Heart left ventricle (tissue), 13 donors: ENCODE results near the gene DMRTC2.

Experiments
- POLR2A ChIP-seq, 2 donors: fragments of 450-650 bp; IDR thresholded peaks; one replicate each; pipeline ENCODE4 v1.6.1; 2017; ENCODE audit warnings: antibody characterized with exemption in 2 of 2, mild to moderate bottlenecking in 2 of 2, moderate library complexity in 2 of 2
- TF ChIP-seq, protein P1 (sequence below), 12 donors: fragments of 200-600 bp; sonication (generic) in 4 of 12; IDR thresholded peaks; one replicate each; pipeline versions ENCODE4 v1.5.0 to v1.8.0; 2018 to 2022; ENCODE audit warnings: antibody characterized with exemption in 12 of 12, mild to moderate bottlenecking in 5 of 12
- donor health status: ischemic (EF 13 %, LVEDD 7.1; RV severe dilation, severe dysfunction).
- donor health status: DM: no; HTN: yes; CAD: no.
- donor health status: DM: no; HTN: no; CAD: no.
- donor health status: ischemic (EF 25% LVEDD 6.9; RV normal size, moderate dysfunction).
- donor health status: ischemic (EF 25% LVEDD 5.7; RV mildly dilated, moderate dysfunction).
- donor health status: ischemic (EF 35%, LVEDD 5.7; RV mildly dilated, moderate dysfunction).
- donor health status: nonischemic (EF 11% LVEDD 7.7; RV severe dilation, severe dysfunction).
- donor health status: DM: yes; HTN: yes; CAD: no.
- donor health status: PGD.
- donor health status: ischemic (EF 29% LVEDD 5.4; RV normal size, mild dysfunction).
- donor health status: nonischemic (EF 23%, LVEDD 6.1; RV moderate dilation, normal function).

DNA sequence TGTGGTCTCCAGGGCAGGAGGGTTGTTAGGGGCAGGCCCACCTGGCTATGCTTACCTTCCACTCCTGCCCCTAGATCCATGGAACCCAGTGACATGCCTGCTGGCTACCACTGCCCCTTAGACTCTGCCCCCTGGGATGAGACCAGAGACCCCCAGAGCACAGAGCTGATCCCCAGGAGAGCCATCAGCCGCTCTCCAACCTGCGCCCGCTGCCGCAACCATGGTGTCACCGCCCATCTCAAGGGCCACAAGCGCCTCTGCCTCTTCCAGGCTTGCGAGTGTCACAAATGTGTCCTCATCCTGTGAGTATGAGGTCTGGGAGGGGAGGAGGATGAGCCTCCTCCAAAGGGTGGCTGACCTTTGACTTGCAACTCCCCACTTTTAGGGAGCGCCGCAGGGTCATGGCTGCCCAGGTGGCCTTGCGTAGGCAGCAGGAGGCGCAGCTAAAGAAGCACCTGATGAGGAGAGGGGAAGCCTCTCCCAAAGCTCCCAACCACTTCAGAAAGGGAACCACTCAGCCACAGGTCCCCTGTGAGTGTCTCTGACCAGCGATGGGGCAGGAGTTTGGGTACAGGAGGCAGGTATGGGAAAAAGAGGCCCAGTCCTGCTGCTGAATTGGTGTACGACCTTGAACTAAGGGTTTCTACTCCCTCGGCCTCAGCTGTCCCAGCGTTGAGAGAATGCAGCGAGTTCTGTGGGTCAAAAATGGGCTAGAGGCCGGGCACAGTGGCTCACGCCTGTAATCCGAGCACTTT lies 2.7 kb downstream of the DMRTC2 start:
- TF ChIP-seq, protein P1, sequence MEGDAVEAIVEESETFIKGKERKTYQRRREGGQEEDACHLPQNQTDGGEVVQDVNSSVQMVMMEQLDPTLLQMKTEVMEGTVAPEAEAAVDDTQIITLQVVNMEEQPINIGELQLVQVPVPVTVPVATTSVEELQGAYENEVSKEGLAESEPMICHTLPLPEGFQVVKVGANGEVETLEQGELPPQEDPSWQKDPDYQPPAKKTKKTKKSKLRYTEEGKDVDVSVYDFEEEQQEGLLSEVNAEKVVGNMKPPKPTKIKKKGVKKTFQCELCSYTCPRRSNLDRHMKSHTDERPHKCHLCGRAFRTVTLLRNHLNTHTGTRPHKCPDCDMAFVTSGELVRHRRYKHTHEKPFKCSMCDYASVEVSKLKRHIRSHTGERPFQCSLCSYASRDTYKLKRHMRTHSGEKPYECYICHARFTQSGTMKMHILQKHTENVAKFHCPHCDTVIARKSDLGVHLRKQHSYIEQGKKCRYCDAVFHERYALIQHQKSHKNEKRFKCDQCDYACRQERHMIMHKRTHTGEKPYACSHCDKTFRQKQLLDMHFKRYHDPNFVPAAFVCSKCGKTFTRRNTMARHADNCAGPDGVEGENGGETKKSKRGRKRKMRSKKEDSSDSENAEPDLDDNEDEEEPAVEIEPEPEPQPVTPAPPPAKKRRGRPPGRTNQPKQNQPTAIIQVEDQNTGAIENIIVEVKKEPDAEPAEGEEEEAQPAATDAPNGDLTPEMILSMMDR (IDR thresholded peaks at IDR 0.05), result no peak
- no peak for TF ChIP-seq POLR2A (IDR thresholded peaks at IDR 0.05)
